Measurements from ENCODE around the gene SLC10A4.

Gene SLC10A4

GRCh38 chr4:48491514-48492176 is 8.5 kb downstream of the SLC10A4 start:
- ChIA-PET POLR2A (no interaction called here), CTCF (interaction anchor here (1.5 kb wide), 1 partner anchor 16 kb away, joined by 4 read pairs; no protein-coding TSS in a partner anchor)
- no peak for DNase-seq (ENCODE audit: extremely low spot score)
- TF ChIP-seq CTCF (IDR thresholded peaks at IDR 0.05; ENCODE audit: control extremely low read depth, extremely low read depth, low read depth, missing control alignments) = no peak

- ChIA-PET CTCF (interaction anchor here (1.5 to 1.8 kb wide), 3 partner anchors 18 to 157 kb away, joined by 3 to 4 read pairs (median 3); no protein-coding TSS in a partner anchor), POLR2A (interaction anchor here (1.2 kb wide), 1 partner anchor 9 kb away, joined by 3 read pairs; no protein-coding TSS in a partner anchor)
- TF ChIP-seq CTCF (IDR thresholded peaks at IDR 0.05; ENCODE audit: control extremely low read depth, extremely low read depth, low read depth, missing control alignments) = no peak
- no peak for DNase-seq (ENCODE audit: extremely low spot score)
These were observed 10.4 kb downstream of the SLC10A4 start for GRCh38 chr4:48493452-48494100.

GRCh38 chr4:48495941-48496340 is 12.8 kb downstream of the SLC10A4 start:
- TF ChIP-seq CTCF (IDR thresholded peaks at IDR 0.05; ENCODE audit: control extremely low read depth, extremely low read depth, low read depth, missing control alignments) = no peak
- no peak for DNase-seq (ENCODE audit: extremely low spot score)
- ChIA-PET POLR2A (no interaction called here), CTCF (interaction anchor here (1.5 to 1.6 kb wide), 2 partner anchors 10 to 20 kb away, joined by 3 to 5 read pairs; no protein-coding TSS in a partner anchor)

GRCh38 chr4:48498895-48499294 is 15.8 kb downstream of the SLC10A4 start:
- DNase-seq (ENCODE audit: extremely low spot score) = no peak
- CTCF ChIA-PET = interaction anchor here (1.2 to 3.2 kb wide), 3 partner anchors 11 to 19 kb away, joined by 3 to 12 read pairs (median 7); no protein-coding TSS in a partner anchor
- no peak for TF ChIP-seq CTCF (IDR thresholded peaks at IDR 0.05; ENCODE audit: control extremely low read depth, extremely low read depth, low read depth, missing control alignments)
- POLR2A ChIA-PET = no interaction called here

GRCh38 chr4:48499551-48500066 is 16.5 kb downstream of the SLC10A4 start:
- ChIA-PET CTCF (interaction anchor here (1.2 to 3.2 kb wide), 3 partner anchors 10 to 19 kb away, joined by 3 to 12 read pairs (median 7); no protein-coding TSS in a partner anchor), POLR2A (no interaction called here)
- no peak for TF ChIP-seq CTCF (IDR thresholded peaks at IDR 0.05; ENCODE audit: control extremely low read depth, extremely low read depth, low read depth, missing control alignments)
- no peak for DNase-seq (ENCODE audit: extremely low spot score)

- ChIA-PET POLR2A (no interaction called here), CTCF (interaction anchor here (1.0 to 1.7 kb wide), 3 partner anchors 9 to 75 kb away, joined by 3 read pairs; no protein-coding TSS in a partner anchor)
- TF ChIP-seq CTCF (IDR thresholded peaks at IDR 0.05; ENCODE audit: control extremely low read depth, extremely low read depth, low read depth, missing control alignments) = no peak
- no peak for DNase-seq (ENCODE audit: extremely low spot score)
These were observed 20.3 kb downstream of the SLC10A4 start for GRCh38 chr4:48503233-48504025.

Measured in GM10248 (cell line).